ENCODE data around the gene OBSCN. TPM values are rescaled to one million over a fixed set of nuclear protein-coding genes. Genes with fewer than 3 reads are reported as not detected.

OBSCN gene
- total and polyA plus RNA-seq, 9 donors = 184 to 401 (median 297) TPM

- no peak overlapping the region for H3K27ac ChIP-seq (ENCODE audit: low read length)
- 74% methylated on average over 14 of the region's 14 CpGs for WGBS (ENCODE audit: insufficient coverage)
- H3K4me1 ChIP-seq (ENCODE audit: control insufficient read depth, insufficient read depth, low read length) = peaks cover 4% of the 10 kb centered on the region
- H3K4me3 ChIP-seq (ENCODE audit: low read length) = no peak overlapping the region
- no peak for DNase-seq
- peaks cover 2% of the 10 kb centered on the region for H3K36me3 ChIP-seq (ENCODE audit: control insufficient read depth, insufficient read depth, low read length)
- peaks cover 4% of the 10 kb centered on the region for H3K9me3 ChIP-seq (replicated peaks; ENCODE audit: control insufficient read depth, low read depth, low read length)
- H3K27me3 ChIP-seq (ENCODE audit: control insufficient read depth, insufficient read depth, low read length) = no peaks in the 10 kb centered on the region
These were observed 17.7 kb upstream of the OBSCN start for GRCh38 chr1:228190182-228190581.

- Histone ChIP-seq H3K4me3 (ENCODE audit: low read length) (no peak overlapping the region), H3K27me3 (ENCODE audit: control insufficient read depth, insufficient read depth, low read length) (no peaks in the 10 kb centered on the region), H3K36me3 (ENCODE audit: control insufficient read depth, insufficient read depth, low read length) (peaks cover 2% of the 10 kb centered on the region), H3K9me3 (replicated peaks; ENCODE audit: control insufficient read depth, low read depth, low read length) (peaks cover 4% of the 10 kb centered on the region), H3K27ac (ENCODE audit: low read length) (no peak overlapping the region), H3K4me1 (ENCODE audit: control insufficient read depth, insufficient read depth, low read length) (peaks cover 4% of the 10 kb centered on the region)
- no CpG with 5 or more reads among the region's 5 CpGs for WGBS (ENCODE audit: insufficient coverage)
- DNase-seq = no peak
These were observed 17.1 kb upstream of the OBSCN start for GRCh38 chr1:228190778-228191177.

GRCh38 chr1:228194436-228194835 lies 13.4 kb upstream of the OBSCN start:
- no peak overlapping the region for H3K27ac ChIP-seq (ENCODE audit: low read length)
- 71% methylated on average over 1 of the region's 3 CpGs for WGBS (ENCODE audit: insufficient coverage)

GRCh38 chr1:228194921-228195812 lies 12.7 kb upstream of the OBSCN start:
- WGBS (ENCODE audit: insufficient coverage) = 87% methylated on average over 5 of the region's 8 CpGs
- H3K36me3 ChIP-seq (ENCODE audit: control insufficient read depth, insufficient read depth, low read length) = peaks cover 2% of the 10 kb centered on the region
- H3K9me3 ChIP-seq (replicated peaks; ENCODE audit: control insufficient read depth, low read depth, low read length) = peaks cover 14% of the 10 kb centered on the region
- H3K27me3 ChIP-seq (ENCODE audit: control insufficient read depth, insufficient read depth, low read length) = no peaks in the 10 kb centered on the region
- H3K4me1 ChIP-seq (ENCODE audit: control insufficient read depth, insufficient read depth, low read length) = peaks cover 10% of the 10 kb centered on the region
- DNase-seq = no peak
- H3K27ac ChIP-seq (ENCODE audit: low read length) = no peak overlapping the region
- no peak overlapping the region for H3K4me3 ChIP-seq (ENCODE audit: low read length)

More at GRCh38 chr1:228194436-228194835, 13.4 kb upstream of the OBSCN start:
- H3K4me3 ChIP-seq (ENCODE audit: low read length) = no peak overlapping the region
- H3K9me3 ChIP-seq (replicated peaks; ENCODE audit: control insufficient read depth, low read depth, low read length) = peaks cover 7% of the 10 kb centered on the region
- peaks cover 10% of the 10 kb centered on the region for H3K4me1 ChIP-seq (ENCODE audit: control insufficient read depth, insufficient read depth, low read length)
- no peak for DNase-seq
- H3K27me3 ChIP-seq (ENCODE audit: control insufficient read depth, insufficient read depth, low read length) = no peaks in the 10 kb centered on the region
- H3K36me3 ChIP-seq (ENCODE audit: control insufficient read depth, insufficient read depth, low read length) = peaks cover 2% of the 10 kb centered on the region

- Histone ChIP-seq H3K27ac (ENCODE audit: low read length) (peak overlapping the region; percentile 91), H3K4me3 (ENCODE audit: low read length) (no peak overlapping the region), H3K36me3 (ENCODE audit: control insufficient read depth, insufficient read depth, low read length) (peaks cover 2% of the 10 kb centered on the region), H3K9me3 (replicated peaks; ENCODE audit: control insufficient read depth, low read depth, low read length) (peaks cover 15% of the 10 kb centered on the region), H3K4me1 (ENCODE audit: control insufficient read depth, insufficient read depth, low read length) (peaks cover 6% of the 10 kb centered on the region), H3K27me3 (ENCODE audit: control insufficient read depth, insufficient read depth, low read length) (no peaks in the 10 kb centered on the region)
- WGBS (ENCODE audit: insufficient coverage) = 96% methylated on average over 3 of the region's 4 CpGs
- DNase-seq = peak; percentile 72
These were observed 10.2 kb upstream of the OBSCN start for GRCh38 chr1:228197555-228198147.

GRCh38 chr1:228198977-228199590 lies 8.8 kb upstream of the OBSCN start:
- H3K27ac ChIP-seq (ENCODE audit: low read length) = no peak overlapping the region
- H3K36me3 ChIP-seq (ENCODE audit: control insufficient read depth, insufficient read depth, low read length) = peaks cover 2% of the 10 kb centered on the region
- no peak overlapping the region for H3K4me3 ChIP-seq (ENCODE audit: low read length)
- no CpG with 5 or more reads among the region's 2 CpGs for WGBS (ENCODE audit: insufficient coverage)
- no peaks in the 10 kb centered on the region for H3K27me3 ChIP-seq (ENCODE audit: control insufficient read depth, insufficient read depth, low read length)
- H3K4me1 ChIP-seq (ENCODE audit: control insufficient read depth, insufficient read depth, low read length) = peaks cover 6% of the 10 kb centered on the region
- DNase-seq = no peak
- peaks cover 15% of the 10 kb centered on the region for H3K9me3 ChIP-seq (replicated peaks; ENCODE audit: control insufficient read depth, low read depth, low read length)

GRCh38 chr1:228204958-228205357 lies 2.9 kb upstream of the OBSCN start:
- Histone ChIP-seq H3K4me3 (ENCODE audit: low read length) (no peak overlapping the region), H3K36me3 (ENCODE audit: control insufficient read depth, insufficient read depth, low read length) (peaks cover 4% of the 10 kb centered on the region), H3K9me3 (replicated peaks; ENCODE audit: control insufficient read depth, low read depth, low read length) (peaks cover 3% of the 10 kb centered on the region), H3K4me1 (ENCODE audit: control insufficient read depth, insufficient read depth, low read length) (peaks cover 44% of the 10 kb centered on the region), H3K27me3 (ENCODE audit: control insufficient read depth, insufficient read depth, low read length) (peaks cover 2% of the 10 kb centered on the region), H3K27ac (ENCODE audit: low read length) (peak overlapping the region; percentile 25)
- peak; percentile 78 for DNase-seq
- WGBS (ENCODE audit: insufficient coverage) = 8% methylated on average over 4 of the region's 8 CpGs

- H3K27me3 ChIP-seq (ENCODE audit: control insufficient read depth, insufficient read depth, low read length) = peaks cover 2% of the 10 kb centered on the region
- H3K9me3 ChIP-seq (replicated peaks; ENCODE audit: control insufficient read depth, low read depth, low read length) = no peaks in the 10 kb centered on the region
- no peak for DNase-seq
- H3K27ac ChIP-seq (ENCODE audit: low read length) = peak overlapping the region; percentile 75
- no peak overlapping the region for H3K4me3 ChIP-seq (ENCODE audit: low read length)
- 61% methylated on average over 6 of the region's 15 CpGs for WGBS (ENCODE audit: insufficient coverage)
- peaks cover 50% of the 10 kb centered on the region for H3K4me1 ChIP-seq (ENCODE audit: control insufficient read depth, insufficient read depth, low read length)
- peaks cover 4% of the 10 kb centered on the region for H3K36me3 ChIP-seq (ENCODE audit: control insufficient read depth, insufficient read depth, low read length)
These were observed 2.1 kb upstream of the OBSCN start for GRCh38 chr1:228205526-228206436.

GRCh38 chr1:228206582-228207351 lies 1.1 kb upstream of the OBSCN start:
- Histone ChIP-seq H3K27me3 (ENCODE audit: control insufficient read depth, insufficient read depth, low read length) (peaks cover 7% of the 10 kb centered on the region), H3K9me3 (replicated peaks; ENCODE audit: control insufficient read depth, low read depth, low read length) (no peaks in the 10 kb centered on the region), H3K27ac (ENCODE audit: low read length) (peak overlapping the region; percentile 75), H3K4me3 (ENCODE audit: low read length) (no peak overlapping the region), H3K36me3 (ENCODE audit: control insufficient read depth, insufficient read depth, low read length) (peaks cover 4% of the 10 kb centered on the region), H3K4me1 (ENCODE audit: control insufficient read depth, insufficient read depth, low read length) (peaks cover 59% of the 10 kb centered on the region)
- WGBS (ENCODE audit: insufficient coverage) = 65% methylated on average over 10 of the region's 16 CpGs
- no peak for DNase-seq

Data from muscle of leg (tissue), 11 donors.